HL-60 (cell line): ENCODE measurements around the gene EFCAB14.

Experiments used
- TF ChIP-seq, protein P1 (sequence below): IDR thresholded peaks from one replicate; pipeline ENCODE4 v1.5.1; 2011; ENCODE audit warnings: low read length, control low read depth, inconsistent platforms; ENCODE audit not compliant: insufficient read depth
- TF ChIP-seq, protein P2 (sequence below): IDR thresholded peaks from 2 replicates; pipeline ENCODE4 v1.6.1; 2012; ENCODE audit warnings: low read depth; ENCODE audit not compliant: insufficient replicate concordance

DNA sequence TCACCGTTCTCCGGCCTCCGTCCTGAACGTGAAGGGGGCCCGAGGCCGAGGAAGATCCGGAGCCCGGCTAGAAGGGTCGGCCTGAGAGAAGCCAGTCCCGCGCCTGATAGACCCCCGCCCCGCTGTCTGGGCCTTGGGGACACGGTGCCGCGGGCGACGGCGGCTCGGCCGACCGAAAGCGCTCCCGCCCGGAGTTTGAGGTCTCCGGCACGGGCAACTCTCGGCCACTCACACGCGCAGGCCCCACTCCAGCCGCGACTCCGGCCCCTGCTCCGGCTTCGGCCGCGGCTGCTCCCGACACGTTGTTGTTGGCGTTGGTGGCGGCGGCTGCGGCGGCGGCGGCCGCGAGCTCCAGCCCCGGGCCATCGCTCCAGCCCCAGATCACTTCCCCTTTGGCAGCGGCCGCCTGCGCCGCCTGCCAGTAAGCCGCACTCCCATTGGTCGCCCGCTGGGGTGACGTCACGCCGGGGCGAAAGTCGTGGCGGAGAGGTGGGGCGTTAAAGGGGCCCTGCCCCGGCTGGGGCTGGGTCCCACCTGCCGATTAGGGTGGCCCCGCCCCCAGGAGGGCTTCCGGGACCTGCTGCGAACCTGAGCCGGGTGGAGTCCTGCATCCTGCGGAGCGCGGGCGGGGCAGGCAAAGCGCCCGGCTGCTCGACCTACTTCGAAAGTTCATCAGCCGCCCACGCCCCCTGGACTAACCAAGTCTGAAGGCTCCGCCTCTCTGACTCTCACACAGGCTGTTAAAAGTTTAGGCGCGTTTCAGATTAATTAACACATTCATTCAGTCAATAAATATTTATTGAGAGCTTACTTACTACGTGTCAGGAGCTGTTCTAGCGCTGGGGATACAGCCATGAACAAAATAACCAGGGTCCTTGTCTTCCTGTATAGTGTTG is at the start of gene EFCAB14:
- TF ChIP-seq, protein P1, sequence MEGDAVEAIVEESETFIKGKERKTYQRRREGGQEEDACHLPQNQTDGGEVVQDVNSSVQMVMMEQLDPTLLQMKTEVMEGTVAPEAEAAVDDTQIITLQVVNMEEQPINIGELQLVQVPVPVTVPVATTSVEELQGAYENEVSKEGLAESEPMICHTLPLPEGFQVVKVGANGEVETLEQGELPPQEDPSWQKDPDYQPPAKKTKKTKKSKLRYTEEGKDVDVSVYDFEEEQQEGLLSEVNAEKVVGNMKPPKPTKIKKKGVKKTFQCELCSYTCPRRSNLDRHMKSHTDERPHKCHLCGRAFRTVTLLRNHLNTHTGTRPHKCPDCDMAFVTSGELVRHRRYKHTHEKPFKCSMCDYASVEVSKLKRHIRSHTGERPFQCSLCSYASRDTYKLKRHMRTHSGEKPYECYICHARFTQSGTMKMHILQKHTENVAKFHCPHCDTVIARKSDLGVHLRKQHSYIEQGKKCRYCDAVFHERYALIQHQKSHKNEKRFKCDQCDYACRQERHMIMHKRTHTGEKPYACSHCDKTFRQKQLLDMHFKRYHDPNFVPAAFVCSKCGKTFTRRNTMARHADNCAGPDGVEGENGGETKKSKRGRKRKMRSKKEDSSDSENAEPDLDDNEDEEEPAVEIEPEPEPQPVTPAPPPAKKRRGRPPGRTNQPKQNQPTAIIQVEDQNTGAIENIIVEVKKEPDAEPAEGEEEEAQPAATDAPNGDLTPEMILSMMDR: no peak
- TF ChIP-seq, protein P2, sequence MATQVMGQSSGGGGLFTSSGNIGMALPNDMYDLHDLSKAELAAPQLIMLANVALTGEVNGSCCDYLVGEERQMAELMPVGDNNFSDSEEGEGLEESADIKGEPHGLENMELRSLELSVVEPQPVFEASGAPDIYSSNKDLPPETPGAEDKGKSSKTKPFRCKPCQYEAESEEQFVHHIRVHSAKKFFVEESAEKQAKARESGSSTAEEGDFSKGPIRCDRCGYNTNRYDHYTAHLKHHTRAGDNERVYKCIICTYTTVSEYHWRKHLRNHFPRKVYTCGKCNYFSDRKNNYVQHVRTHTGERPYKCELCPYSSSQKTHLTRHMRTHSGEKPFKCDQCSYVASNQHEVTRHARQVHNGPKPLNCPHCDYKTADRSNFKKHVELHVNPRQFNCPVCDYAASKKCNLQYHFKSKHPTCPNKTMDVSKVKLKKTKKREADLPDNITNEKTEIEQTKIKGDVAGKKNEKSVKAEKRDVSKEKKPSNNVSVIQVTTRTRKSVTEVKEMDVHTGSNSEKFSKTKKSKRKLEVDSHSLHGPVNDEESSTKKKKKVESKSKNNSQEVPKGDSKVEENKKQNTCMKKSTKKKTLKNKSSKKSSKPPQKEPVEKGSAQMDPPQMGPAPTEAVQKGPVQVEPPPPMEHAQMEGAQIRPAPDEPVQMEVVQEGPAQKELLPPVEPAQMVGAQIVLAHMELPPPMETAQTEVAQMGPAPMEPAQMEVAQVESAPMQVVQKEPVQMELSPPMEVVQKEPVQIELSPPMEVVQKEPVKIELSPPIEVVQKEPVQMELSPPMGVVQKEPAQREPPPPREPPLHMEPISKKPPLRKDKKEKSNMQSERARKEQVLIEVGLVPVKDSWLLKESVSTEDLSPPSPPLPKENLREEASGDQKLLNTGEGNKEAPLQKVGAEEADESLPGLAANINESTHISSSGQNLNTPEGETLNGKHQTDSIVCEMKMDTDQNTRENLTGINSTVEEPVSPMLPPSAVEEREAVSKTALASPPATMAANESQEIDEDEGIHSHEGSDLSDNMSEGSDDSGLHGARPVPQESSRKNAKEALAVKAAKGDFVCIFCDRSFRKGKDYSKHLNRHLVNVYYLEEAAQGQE: no peak
